Measurements from ENCODE around the gene STOM. TPM values are rescaled to one million over a fixed set of nuclear protein-coding genes. Genes with fewer than 3 reads are reported as not detected.

The STOM gene
- total and polyA plus RNA-seq, 2 of the 8 experiments (the other 6 are each of a cell fraction or from before 2014, with no cell fraction given), result 25.2 to 60.4 TPM

GRCh38 chr9:121349009-121349408, 21.0 kb downstream of the STOM start:
- H3K27ac ChIP-seq (ENCODE audit: low read depth, low read length), result no peak overlapping the region
- CTCF ChIA-PET (ENCODE audit: partially characterized antibody), result interaction anchor here (0.6 to 4.5 kb wide), 3 partner anchors 29 to 357 kb away, joined by 3 to 20 read pairs (median 5); no protein-coding TSS in a partner anchor

More at GRCh38 chr9:121349009-121349408, 21.0 kb downstream of the STOM start:
- H3K14ac ChIP-seq (ENCODE audit: insufficient read length), result no peak overlapping the region
- FAIRE-seq (no peak), DNase-seq (ENCODE audit: low read depth in 1 of 2, low spot score in 2 of 2) (no peak)
- H2AK5ac ChIP-seq (ENCODE audit: low read depth, low read length), result no peak overlapping the region
- H3K79me2 ChIP-seq (ENCODE audit: control insufficient read depth in 1 of 2, insufficient read depth in 2 of 2, low read length in 2 of 2), result no peaks in the 10 kb centered on the region
- H2BK12ac ChIP-seq (ENCODE audit: low read depth, low read length), result no peak overlapping the region
- H3K23ac ChIP-seq (ENCODE audit: insufficient read length), result no peak overlapping the region
- H3K23me2 ChIP-seq (ENCODE audit: low read depth, low read length), result no peaks in the 10 kb centered on the region; the same call in 1 of the 2 replicates
- H3K18ac ChIP-seq (ENCODE audit: extremely low read depth, low read length), result no peak overlapping the region
- H2AFZ ChIP-seq (ENCODE audit: low read length), result no peak overlapping the region
- H3K9me3 ChIP-seq (ENCODE audit: insufficient read depth in 2 of 2, low read depth in 1 of 2, low read length in 1 of 2), result no peaks in the 10 kb centered on the region
- POLR2A ChIA-PET (ENCODE audit: partially characterized antibody), result interaction anchor here (0.7 kb wide), 1 partner anchor 602 kb away, joined by 3 read pairs; no protein-coding TSS in a partner anchor
- peaks cover 0 to 55% (median 7%) of the 10 kb centered on the region in 4 experiments; a peak in 4 of 8 replicates for H3K36me3 ChIP-seq (ENCODE audit: control insufficient read depth in 2 of 4, insufficient read depth in 4 of 4, low read length in 3 of 4)
- H2BK20ac ChIP-seq (ENCODE audit: low read length), result no peak overlapping the region
- H3K27me3 ChIP-seq (replicated peaks in 1 of 4; ENCODE audit: control insufficient read depth in 3 of 4, extremely low read depth in 1 of 4, insufficient read depth in 3 of 4, low read length in 3 of 4), result no peaks in the 10 kb centered on the region
- H2BK5ac ChIP-seq (ENCODE audit: low read depth, low read length), result no peak overlapping the region
- H4K5ac ChIP-seq (ENCODE audit: insufficient read length, low read depth, low read length), result no peak overlapping the region
- no peak overlapping the region for H3K4me2 ChIP-seq (ENCODE audit: insufficient read depth in 1 of 2, low read depth in 2 of 2, low read length in 2 of 2)
- 88% methylated on average over 8 of the region's 8 CpGs; no CpG with 5 or more reads in 1 of the 2 experiments for WGBS, 2 experiments (ENCODE audit: extremely low coverage in 1 of 2, insufficient coverage in 1 of 2, insufficient read length in 1 of 2, insufficient replicate concordance in 2 of 2, low coverage in 1 of 2, low lambda C conversion rate in 2 of 2, missing lambda C conversion rate in 1 of 2)
- H3K4me3 ChIP-seq (ENCODE audit: extremely low read depth in 1 of 4, insufficient read depth in 2 of 4, low read depth in 3 of 4, low read length in 4 of 4), result no peak overlapping the region
- H3K79me1 ChIP-seq (ENCODE audit: low read depth, low read length), result no peaks in the 10 kb centered on the region
- no peak overlapping the region for H2BK120ac ChIP-seq (replicated peaks; ENCODE audit: low read depth, low read length)
- no peak overlapping the region for H3K4ac ChIP-seq (replicated peaks; ENCODE audit: insufficient read length, low read depth, low read length)
- no peak overlapping the region for H4K8ac ChIP-seq (ENCODE audit: extremely low read depth, insufficient read depth, low read length)
- H3K9ac ChIP-seq (replicated peaks in 1 of 4; ENCODE audit: extremely low read depth in 1 of 4, low read depth in 3 of 4, low read length in 3 of 4), result no peak overlapping the region
- no peaks in the 10 kb centered on the region for H4K20me1 ChIP-seq (replicated peaks in 1 of 2; ENCODE audit: control insufficient read depth in 1 of 2, insufficient read depth in 2 of 2, low read length in 2 of 2)
- H4K91ac ChIP-seq (replicated peaks; ENCODE audit: insufficient read length, low read length), result no peak overlapping the region
- H2BK15ac ChIP-seq (ENCODE audit: low read length), result no peak overlapping the region
- no peak overlapping the region for H3K56ac ChIP-seq (replicated peaks; ENCODE audit: insufficient read length, low read depth, low read length)
- peaks cover 0 to 5% (median 0%) of the 10 kb centered on the region in 4 experiments; a peak in 1 of 7 replicates for H3K4me1 ChIP-seq (replicated peaks in 1 of 4; ENCODE audit: control insufficient read depth in 3 of 4, insufficient read depth in 4 of 4, low read length in 3 of 4)
- TF ChIP-seq BRCA1 (IDR thresholded peaks at IDR 0.05; ENCODE audit: low read depth, low read length), result no peak
- no peak for TF ChIP-seq ATF3 (IDR thresholded peaks at IDR 0.05; ENCODE audit: insufficient read depth, low read depth, low read length)
- TF ChIP-seq MAFK (IDR thresholded peaks at IDR 0.05; ENCODE audit: low read depth, low read length), result peak; percentile 66
- TF ChIP-seq RXRA (IDR thresholded peaks at IDR 0.05; ENCODE audit: insufficient read depth, low read depth, low read length), result no peak
- no peak for TF ChIP-seq TAF7 (optimal IDR thresholded peaks at IDR 0.05; ENCODE audit: borderline replicate concordance, low read depth, low read length)
- no peak for TF ChIP-seq CBX5 (IDR thresholded peaks at IDR 0.05; ENCODE audit: low read depth, low read length)
- no peak for TF ChIP-seq EP300 (IDR thresholded peaks at IDR 0.05; ENCODE audit: borderline replicate concordance in 1 of 2, low read depth in 2 of 2, low read length in 2 of 2)
- TF ChIP-seq, protein P1, sequence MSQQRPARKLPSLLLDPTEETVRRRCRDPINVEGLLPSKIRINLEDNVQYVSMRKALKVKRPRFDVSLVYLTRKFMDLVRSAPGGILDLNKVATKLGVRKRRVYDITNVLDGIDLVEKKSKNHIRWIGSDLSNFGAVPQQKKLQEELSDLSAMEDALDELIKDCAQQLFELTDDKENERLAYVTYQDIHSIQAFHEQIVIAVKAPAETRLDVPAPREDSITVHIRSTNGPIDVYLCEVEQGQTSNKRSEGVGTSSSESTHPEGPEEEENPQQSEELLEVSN (IDR thresholded peaks at IDR 0.05), result no peak
